ENCODE measurements around the gene SOX8.

DNA sequence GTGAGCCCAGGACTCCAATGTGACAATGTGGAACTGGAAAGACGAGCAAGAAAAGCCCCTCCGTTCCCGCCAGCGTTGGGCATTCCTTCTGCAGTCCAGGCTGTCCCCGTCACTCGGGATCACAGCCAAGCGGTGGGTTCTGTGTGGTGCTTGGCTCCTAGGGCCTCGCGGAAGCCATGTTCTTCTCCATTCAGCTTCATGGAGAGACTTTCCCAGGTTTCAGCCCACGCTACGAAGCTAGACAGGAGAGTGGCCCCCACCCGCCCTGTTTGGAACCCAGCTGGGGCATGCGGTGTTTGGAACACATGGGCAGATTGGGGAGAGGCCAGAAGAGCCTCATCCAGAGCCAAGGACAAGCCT is 16.6 kb upstream of the SOX8 start:
- TF ChIP-seq, protein P1, sequence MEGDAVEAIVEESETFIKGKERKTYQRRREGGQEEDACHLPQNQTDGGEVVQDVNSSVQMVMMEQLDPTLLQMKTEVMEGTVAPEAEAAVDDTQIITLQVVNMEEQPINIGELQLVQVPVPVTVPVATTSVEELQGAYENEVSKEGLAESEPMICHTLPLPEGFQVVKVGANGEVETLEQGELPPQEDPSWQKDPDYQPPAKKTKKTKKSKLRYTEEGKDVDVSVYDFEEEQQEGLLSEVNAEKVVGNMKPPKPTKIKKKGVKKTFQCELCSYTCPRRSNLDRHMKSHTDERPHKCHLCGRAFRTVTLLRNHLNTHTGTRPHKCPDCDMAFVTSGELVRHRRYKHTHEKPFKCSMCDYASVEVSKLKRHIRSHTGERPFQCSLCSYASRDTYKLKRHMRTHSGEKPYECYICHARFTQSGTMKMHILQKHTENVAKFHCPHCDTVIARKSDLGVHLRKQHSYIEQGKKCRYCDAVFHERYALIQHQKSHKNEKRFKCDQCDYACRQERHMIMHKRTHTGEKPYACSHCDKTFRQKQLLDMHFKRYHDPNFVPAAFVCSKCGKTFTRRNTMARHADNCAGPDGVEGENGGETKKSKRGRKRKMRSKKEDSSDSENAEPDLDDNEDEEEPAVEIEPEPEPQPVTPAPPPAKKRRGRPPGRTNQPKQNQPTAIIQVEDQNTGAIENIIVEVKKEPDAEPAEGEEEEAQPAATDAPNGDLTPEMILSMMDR (IDR thresholded peaks at IDR 0.05; ENCODE audit: insufficient read depth, low read length, poor library complexity, severe bottlenecking): no peak
- TF ChIP-seq EZH2phosphoT487 (conservative IDR thresholded peaks at IDR 0.05; ENCODE audit: low read length): no peak

All from SU-DHL-6 (cell line).